NCI-H774 (cell line): ENCODE measurements around the gene ESRRA.
A peak's percentile ranks its signal among the peaks of the same experiment; 100 is the strongest.

Experiments used
- DNase-seq: peaks from one replicate; lab custom pipeline; 2025; lab: John Stamatoyannopoulos, UW

The ESRRA gene

DNA sequence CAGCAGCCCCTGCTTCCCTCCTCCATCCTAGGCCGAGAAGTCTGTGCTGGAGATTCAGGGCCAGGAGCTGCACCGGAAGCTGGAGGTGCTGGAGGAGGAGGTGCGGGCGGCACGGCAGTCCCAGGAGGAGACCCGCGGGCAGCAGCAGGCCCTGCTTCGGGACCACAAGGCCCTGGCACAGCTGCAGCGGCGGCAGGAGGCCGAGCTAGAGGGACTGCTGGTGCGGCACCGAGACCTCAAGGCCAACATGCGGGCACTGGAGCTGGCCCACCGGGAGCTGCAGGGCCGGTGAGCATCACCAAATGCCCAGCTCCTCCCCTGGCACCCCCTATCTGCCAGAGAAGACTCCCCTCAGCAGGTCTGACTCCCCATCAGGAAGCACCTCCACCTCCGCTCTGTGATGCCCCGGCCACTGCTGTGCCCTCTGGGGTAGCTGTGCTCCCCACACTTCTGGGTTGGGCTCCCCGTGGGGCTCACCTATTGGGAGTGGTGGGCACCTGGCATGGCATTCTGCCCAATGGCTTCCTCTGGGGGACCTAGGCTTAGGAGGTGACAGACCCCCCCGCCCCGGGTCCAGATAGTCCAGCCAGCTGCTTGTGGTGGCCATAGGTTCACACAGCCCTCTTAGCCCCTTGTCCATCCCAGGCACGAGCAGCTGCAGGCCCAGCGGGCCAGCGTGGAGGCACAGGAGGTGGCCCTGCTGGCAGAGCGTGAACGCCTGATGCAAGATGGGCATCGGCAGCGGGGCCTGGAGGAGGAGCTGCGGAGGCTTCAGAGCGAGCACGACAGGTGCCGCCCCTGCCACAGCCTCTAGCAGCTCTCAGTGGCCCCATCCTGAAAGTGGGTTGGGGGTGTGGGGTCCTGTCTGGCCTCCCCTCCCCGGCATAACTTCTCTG lies 47.0 kb downstream of the ESRRA start:
- peak; percentile 32 for DNase-seq

DNA sequence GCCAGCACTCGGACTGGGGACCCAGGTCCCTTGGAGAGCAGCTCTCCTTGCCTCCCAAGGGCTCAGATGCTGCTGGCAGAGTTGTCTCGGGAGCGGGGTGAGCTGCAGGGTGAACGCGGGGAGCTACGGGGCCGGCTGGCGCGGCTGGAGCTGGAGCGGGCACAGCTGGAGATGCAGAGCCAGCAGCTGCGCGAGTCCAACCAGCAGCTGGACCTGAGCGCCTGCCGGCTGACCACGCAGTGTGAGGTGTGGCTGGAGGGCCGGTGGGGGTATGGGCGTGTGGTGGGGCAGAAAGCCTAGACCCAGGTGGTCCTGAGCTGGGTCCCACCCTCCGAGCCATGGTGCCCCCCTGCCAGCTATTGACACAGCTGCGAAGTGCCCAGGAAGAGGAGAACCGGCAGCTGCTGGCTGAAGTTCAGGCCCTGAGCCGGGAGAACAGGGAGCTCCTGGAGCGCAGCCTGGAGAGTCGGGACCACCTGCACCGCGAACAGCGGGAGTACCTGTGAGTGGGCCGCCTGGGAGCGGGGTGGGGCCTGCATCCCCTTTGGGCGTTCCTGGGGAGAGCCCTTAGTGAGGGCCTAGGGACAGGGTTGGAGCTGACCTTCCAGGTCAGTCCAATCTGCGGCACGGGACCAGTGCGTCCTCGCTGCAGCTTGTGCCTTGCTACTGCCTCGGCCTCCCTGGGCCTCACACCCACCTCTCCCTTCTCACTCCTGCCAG lies 47.8 kb downstream of the ESRRA start:
- DNase-seq = peak; percentile 66

DNA sequence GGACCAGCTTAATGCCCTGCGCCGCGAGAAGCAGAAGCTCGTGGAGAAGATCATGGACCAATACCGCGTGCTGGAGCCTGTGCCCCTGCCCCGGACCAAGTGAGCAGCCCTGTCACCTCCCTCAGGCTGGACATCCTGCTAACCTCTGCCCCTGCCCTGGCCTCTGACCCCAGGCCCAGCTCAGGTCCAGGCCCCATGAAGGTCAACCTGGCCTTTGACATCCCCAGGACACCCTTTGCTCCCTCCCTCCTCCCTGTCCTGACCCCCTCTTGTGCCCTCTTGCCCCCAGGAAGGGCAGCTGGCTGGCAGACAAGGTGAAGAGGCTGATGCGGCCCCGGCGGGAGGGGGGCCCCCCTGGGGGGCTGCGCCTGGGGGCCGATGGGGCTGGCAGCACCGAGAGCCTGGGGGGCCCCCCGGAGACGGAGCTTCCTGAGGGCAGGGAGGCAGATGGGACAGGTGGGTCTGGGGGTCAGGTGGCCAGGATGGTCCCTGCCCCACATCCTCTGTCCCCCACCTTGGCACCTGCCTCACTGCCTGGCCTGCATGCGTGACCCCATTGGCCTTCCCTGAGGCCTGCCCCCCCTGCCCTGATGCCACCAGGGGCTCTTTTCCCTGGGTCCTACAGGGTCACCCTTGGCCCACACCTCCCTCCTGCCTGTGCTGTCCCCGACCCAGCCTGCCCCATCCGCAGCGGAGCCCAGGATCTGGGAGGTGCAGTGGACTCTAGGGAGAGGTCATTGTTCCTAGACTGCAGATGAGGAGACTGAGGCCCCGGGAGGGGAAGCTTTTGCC lies 48.6 kb downstream of the ESRRA start:
- DNase-seq = no peak

DNA sequence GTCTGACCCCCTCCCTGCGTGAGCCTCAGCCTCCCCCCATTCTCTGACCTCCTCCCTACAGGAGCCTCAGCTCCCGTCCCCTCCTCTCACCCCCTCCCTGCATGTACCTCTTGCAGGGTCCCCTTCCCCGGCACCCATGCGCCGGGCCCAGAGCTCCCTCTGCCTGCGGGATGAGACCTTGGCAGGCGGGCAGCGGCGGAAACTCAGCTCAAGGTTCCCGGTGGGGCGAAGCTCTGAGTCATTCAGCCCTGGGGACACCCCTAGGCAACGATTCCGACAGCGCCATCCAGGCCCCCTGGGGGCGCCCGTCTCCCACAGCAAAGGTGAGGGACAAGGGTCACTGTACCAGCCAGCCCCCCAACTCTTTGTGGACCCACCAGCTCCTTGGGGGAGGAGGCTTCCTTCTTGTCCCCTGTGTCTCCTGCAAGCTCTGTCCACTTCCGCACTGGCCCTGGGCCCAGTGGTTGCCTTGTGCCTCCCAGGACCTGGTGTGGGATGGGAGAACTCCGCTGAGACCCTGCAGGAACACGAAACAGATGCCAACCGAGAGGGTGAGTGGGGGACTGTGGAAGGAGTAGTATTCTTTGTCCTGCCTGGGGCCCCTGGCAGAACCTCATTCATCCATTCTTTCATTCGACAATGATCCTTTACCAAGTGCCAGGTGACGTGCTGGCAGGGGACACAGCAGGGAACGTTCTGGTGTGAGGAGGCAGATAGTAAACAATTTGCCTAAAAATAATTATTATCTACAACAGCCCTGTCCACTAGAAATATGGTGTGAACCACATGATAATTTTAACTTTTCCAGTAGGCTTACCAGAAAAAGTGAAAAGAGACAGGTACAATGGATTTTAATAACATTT lies 50.0 kb downstream of the ESRRA start:
- peak; percentile 72 for DNase-seq

DNA sequence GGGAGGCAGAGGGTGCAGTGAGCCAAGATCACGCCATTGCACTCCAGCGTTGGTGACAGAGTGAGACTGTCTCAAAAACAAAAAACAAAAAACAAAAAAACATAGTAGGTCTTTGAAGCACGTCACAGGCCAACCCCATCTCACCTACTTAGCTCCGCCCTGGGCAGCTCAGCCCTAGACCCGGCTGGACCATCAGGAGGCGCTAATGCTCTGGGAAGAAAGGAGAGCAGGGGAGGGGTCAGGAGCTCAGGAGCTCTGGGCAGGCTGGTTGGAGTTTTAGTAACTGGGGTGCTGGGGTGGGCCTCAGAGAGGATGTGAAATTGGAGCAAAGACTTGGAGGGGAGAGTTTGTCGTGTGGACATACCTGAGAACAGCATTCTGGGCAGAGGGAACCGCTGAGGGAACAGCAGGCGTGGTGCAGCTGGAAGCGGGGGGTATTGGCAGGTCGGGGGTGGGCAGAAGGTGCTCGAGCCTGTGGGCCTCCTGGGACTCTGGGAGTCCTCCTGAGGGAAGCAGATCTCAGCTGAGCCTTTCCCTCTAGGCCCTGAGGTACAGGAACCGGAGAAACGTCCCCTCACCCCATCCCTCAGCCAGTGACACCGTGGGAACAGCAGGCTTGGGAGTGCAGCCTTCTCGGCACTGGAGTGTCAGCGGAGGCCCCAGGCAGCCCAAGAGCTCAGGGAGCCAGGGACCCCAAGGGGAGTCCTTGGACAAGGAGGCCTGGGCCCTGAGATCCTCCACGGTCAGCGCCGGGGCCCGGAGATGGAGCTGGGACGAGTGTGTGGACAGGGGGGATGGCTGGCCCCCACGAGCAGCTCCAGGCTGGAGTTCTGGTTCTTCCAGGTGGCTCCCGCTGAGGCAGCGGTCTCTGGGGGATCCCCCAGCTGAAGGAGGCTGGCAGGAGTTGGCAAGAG lies 51.4 kb downstream of the ESRRA start:
- DNase-seq = peak; percentile 26

DNA sequence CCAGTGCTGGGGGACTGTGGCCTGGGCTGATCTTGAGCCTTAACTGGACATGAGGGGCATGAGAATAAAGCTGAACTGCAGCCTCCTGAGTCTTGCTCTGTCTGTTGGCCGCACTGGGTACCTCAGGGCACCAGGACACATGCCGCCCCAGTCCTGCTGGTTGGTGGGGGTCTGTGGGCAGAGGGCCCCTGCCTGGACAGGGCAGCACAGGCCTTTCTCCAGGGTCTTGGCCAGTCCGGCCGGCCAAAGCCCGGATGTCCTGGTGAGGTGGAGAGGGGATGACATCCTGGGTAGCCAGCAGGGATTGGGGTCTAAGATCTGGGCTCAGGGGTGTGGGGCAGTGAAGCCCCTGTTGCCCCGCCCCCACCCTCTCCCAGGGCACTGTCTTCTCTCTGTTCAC lies 52.1 kb downstream of the ESRRA start:
- no peak for DNase-seq

DNA sequence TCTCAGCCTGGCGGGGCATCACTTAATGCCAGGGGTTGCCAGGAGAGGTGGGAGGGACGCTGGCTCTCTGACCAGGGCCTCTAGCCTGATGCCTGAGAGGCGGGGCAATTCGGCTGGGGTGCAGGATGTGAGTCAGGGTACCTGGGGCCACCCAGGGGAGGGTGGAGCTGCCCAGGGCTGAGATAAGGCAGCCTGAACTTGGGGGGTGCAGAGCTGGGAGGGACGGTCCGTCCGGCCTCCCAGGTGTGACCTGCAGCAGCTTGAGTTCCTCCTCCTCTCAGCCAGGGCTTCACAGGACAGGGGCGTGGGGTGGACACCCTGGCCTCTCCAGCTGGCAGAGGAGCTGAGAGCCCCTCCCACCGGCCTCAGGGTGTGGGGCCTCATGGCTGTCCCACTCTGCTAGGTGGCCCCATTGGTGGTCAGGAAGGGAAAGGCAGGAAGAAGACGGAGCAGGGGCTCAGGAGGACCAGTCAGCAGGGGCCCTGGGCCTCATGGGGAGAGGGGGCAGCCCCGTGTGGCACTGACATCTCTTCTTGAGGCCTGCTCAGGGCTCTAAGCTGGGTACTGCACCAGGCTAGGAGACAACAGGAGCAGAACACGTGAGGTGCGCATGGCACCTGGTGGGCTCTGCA lies 52.7 kb downstream of the ESRRA start:
- DNase-seq = no peak

DNA sequence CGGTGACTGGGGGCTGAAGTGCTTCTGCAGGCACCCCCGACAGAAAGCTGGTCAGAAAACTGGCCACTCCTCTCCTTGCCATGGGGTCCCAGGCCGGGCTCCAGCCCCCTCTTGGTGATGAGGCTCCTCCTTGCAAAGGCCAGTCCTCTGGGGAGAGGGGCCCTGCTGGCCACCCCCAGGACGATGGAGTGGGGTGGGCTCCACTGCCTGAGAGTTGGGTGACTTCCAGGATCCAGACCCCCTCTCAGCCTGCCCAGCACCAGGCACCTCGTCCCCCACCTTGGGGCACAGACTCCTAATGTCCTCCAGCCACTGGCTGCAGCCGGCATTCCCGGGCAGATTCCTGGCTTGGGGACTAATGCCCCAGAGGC lies 53.2 kb downstream of the ESRRA start:
- no peak for DNase-seq

DNA sequence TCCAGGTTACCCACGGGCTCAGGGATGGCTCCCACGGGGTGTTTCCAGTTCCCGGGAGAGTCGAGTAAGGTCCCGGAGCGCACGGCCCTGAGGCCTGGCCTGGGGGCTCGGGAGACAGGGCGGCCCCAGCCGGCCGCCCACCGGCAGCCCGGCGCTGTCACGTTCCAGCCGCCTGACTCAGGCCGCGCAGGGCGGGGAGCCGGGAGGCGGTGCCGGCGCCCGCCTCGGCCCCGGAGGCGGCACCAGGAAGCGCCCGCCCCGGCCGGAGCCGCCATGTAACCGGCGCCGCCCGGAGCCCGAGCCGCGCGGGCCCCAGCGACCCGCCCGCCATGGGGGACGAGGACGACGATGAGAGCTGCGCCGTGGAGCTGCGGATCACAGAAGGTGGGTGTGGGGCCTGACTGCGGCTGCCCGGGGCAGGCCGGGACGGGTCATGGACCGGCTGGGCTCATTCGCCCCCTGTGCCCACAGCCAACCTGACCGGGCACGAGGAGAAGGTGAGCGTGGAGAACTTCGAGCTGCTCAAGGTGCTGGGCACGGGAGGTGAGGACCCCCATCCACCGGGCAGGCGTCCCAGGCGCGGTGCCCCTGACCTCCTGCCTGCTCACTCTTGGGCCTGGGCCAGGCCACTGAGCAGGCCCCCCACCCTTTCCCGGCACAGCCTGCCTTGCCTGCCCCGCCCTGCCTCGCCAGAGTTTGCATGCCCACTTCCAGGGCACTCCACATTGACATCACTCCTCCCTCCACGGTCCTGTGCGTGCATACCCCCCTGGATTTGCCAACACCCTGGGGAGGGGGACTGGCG lies 53.8 kb downstream of the ESRRA start, which contains the start of gene RPS6KA4:
Gene RPS6KA4 (plus strand): TSS at position 256 of the 805 bp plus-strand sequence. CDS start 74 bp downstream, at position 330.
- peak; percentile 58 for DNase-seq

DNA sequence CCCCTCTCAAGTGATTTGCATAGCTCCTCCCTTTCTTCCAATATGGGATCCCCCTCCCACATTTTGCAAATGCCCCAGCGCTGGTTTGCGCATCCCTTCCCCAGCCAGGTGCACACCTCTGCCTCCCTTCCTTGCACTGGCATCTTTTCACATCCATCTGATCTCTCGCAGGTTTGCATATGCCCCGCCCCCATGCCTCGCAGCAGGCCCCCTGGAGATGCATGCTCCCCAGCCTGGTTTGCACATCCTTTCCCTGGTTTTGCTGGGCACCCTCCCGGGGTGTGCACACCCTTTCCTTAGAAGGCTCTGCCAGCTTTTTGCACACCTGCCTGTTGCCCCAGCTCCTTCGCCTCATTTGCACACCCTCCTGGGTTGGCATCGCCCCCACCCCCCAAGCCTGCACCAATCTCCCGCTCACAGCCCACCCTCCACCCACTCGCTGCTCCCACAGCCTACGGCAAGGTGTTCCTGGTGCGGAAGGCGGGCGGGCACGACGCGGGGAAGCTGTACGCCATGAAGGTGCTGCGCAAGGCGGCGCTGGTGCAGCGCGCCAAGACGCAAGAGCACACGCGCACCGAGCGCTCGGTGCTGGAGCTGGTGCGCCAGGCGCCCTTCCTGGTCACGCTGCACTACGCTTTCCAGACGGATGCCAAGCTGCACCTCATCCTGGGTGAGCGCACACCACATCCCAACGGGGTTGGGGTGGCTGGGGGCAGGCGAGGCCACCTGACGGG lies 54.6 kb downstream of the ESRRA start:
- no peak for DNase-seq

DNA sequence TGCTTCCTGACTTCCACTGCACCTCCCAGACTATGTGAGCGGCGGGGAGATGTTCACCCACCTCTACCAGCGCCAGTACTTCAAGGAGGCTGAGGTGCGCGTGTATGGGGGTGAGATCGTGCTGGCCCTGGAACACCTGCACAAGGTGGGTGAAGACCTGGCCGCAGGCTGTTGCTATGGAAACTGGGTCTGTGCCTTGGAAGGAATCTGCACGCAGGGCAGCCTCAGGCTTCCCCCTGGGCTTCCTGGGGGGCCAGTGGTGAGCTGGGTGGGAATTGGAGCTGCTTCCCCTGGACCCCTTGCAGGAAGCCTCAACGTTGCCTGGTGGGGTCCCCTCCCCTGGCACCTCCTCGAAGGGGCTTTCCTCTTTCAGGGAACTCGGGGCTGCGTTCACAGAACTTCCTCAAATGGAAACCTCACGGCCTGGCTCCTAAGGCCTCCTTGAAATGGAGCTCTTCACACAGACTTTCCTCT lies 55.2 kb downstream of the ESRRA start:
- no peak for DNase-seq

DNA sequence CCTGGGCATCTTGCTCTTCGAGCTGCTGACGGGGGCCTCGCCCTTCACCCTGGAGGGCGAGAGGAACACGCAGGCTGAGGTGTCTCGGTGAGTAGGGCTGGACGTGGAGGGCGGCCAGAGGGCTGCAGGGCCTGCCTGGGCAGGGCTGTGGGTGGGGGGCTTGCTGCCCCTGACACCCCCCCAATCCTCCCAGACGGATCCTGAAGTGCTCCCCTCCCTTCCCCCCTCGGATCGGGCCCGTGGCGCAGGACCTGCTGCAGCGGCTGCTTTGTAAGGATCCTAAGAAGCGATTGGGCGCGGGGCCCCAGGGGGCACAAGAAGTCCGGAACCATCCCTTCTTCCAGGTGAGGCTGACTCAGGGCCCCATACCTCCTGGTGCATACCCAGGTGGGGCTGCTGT lies 56.3 kb downstream of the ESRRA start:
- no peak for DNase-seq

DNA sequence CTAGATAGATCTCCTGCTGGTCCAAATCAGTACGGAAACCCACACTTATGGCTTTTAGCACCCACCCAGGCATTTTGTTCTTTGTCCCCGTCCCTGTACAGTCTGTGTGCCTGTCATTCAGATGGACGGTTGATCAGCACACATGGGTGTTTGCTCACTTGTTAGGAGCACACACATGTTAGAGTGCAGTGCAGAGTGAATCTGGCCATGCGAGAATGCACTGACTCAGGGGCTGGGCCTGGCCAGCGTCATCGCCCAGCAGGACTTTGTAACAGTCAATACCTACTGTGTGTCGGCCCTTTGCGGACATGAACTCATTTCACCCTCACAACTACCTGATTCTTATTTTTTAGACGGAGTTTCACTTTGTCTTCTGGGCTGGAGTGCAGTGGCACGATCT lies 57.0 kb downstream of the ESRRA start:
- no peak for DNase-seq

DNA sequence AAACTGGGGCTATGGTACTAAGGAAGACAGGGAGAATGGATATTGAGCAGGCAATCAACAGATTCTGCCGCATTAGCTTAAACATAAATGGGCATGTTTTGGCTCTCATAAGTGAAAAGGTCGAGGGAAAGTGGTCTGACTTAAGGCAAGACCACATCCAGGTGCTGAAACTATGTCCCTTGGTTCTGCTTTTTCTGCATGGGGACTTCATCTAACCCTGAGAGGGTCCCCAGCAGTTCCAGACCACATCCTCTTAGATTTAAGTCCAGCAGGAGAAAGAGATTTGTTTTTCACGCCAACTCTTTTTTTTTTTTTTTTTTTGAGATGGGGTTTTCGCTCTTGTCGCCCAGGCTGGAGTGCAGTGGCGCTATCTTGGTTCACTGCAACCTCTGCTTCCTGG lies 59.1 kb downstream of the ESRRA start:
- DNase-seq = no peak

DNA sequence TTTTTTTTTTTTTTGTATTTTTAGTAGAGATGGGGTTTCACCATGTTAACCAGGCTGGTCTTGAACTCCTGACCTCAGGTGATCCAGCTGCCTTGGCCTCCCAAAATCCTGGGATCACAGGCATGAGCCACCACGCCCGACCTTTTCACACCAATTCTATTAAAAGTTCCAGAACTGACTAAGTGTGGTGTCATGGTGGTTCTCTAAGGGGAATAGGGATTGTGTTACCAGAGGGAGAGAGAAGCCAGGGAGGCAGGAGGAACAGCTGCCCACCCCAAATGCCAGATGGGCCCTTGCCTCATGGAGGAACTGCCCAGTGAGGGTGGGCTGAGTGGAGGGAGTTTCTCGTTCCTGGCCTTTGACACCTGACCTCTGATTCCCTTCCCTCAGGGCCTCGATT lies 59.6 kb downstream of the ESRRA start:
- no peak for DNase-seq
